SHP77 treated with DMSO at 0.1 percent for 48 hours (cell line): ENCODE results near the gene OGDHL.
A peak's percentile ranks its signal among the peaks of the same experiment; 100 is the strongest.
"Not testable (repeated sequence)": the region's sequence is repeated elsewhere in the genome, so short reads cannot be mapped to it uniquely, and the experiment has no call there.

Experiments used
- DNase-seq: peaks from one replicate; lab custom pipeline; 2025; lab: John Stamatoyannopoulos, UW

The OGDHL gene

DNA sequence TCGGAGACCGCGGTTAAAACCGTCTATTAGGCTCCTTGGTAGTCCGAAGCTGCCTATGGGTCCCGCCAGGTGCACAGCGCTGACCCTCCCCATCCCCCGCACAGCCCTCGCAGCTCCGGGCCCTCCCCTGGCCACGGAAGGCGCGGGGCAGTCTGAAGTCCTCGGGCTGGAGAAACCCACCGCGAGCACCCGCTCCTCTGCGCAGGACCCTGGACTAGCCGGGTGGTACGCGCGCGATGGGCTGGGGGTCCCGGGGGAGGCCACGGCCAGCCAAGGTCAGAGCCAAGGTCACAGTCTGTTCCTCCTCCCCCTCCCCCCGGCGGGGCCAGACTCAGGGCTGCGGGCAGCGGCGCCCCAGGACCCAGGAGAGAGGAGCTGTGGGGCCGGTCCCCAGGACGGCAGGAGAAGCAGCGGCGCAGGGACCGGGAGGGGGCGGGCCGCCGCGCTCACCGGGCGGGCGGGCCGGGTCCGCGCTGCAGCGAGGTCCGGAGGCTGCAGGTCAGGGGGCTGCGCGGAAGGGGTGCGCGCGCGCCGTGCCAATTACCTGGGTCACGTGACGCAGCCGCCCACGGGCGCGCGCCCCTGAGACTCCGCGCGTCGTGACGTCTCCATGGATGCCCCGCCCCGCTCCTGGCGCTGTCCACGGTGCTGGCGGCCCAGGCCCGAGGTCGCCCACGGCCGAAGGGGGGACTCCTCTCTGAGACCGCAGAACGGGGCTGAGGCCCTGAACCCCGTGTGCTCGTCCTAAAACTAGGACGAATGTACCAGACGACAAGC lies at the start of gene OGDHL:
Gene OGDHL, minus strand, starts transcription at position 535 of the 777 bp plus-strand sequence. CDS start 3,731 bp downstream, outside the sequence.
- peak; percentile 8 for DNase-seq

DNA sequence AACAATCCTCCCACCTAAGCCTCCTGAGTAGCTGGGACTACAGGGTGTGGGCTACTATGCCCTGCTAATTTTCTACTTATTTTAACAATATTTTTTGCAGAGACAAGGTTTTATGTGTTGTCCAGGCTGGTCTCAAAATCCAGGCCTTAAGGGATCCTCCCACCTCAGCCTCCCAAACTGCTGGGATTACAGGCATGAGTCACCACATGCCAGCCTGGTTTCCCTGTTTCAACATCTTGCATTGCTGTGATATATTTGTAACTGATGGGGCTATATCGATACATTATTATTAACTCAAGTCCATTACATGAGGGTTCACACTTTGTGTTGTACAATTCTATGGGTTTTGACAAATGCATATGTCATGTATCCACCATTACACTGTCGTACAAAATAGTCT lies 41.9 kb upstream of the OGDHL start:
- no peak for DNase-seq

DNA sequence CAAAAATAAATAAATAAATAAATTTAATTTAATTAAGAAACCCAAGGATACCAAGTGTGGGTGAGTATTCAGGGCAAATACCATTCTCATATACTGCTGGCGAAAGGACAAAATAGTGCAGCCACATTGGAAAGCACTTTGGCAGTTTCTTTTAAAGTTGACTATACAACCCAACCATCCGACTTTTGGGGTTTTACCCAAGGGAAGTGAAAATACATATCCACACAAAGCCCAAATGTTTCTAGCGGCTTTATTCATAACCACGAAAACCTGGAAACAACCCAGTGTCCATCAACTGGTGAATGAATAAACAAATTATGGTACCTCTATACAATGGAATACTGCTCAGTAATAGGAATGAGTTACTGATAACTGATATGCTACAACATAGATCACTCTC lies 36.2 kb upstream of the OGDHL start:
- DNase-seq, result no peak

DNA sequence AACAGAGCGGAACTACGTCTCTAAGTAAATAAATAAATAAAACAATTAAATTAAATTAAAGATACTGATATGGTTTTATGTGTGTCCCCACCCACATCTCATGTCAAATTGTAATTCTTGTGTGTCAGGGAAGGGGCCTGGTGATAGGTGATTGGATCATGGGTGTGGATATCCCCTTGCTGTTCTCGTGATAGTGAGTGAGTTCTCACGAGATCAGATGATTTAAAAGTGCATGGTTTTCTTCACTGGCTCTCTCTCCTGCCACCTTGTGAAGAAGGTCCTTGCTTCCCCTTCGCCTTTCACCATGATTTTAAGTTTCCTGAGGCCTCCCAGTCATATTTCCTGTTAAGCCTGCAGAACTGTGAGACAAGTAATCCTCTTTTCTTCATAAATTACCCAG lies 29.0 kb upstream of the OGDHL start:
- DNase-seq, result no peak

- DNase-seq, result no peak
Measured at GRCh38 chr10:49784681-49785080, 22.6 kb upstream of the OGDHL start.

- no peak for DNase-seq
Measured at GRCh38 chr10:49783645-49784044, 21.5 kb upstream of the OGDHL start.

GRCh38 chr10:49781247-49781646 lies 19.1 kb upstream of the OGDHL start:
- no peak for DNase-seq

DNA sequence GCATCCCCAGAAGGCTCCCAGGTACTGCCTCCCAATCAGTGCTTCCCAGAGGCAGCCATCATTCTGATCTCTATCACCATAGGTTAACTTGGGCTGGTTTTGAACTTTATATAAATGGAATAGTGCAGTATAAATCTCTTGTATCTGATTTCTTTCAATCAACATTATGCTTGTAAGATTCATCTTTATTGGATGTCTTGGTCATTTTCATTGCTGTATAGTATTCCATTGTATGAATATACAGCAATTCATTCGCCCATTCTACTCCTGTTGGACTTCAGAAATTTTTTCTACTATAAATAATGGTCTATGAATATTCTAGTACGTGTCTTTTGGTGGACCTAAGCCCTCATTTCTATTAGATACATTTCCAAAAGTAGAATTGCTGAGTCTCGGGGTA lies 16.1 kb upstream of the OGDHL start:
- DNase-seq, result no peak

DNA sequence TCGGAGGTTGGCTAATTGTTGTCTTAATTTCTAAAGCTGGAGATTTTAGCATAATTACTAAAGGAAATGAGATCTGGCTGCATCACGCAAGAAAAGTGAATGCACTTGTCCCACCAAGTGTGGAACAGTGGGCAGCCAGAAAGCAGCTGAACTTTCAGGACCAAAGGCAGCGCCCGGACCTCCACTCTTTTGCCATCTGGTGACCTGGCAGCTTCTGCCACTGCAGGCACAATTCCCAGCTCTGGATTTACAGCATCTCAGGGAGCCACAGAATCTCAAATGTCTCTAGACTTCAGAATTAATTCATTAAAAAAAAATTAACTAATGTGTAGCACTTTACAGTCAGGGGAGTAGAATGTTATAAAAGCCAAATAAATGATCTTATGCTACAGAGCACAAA lies 14.7 kb upstream of the OGDHL start:
- DNase-seq, result no peak

DNA sequence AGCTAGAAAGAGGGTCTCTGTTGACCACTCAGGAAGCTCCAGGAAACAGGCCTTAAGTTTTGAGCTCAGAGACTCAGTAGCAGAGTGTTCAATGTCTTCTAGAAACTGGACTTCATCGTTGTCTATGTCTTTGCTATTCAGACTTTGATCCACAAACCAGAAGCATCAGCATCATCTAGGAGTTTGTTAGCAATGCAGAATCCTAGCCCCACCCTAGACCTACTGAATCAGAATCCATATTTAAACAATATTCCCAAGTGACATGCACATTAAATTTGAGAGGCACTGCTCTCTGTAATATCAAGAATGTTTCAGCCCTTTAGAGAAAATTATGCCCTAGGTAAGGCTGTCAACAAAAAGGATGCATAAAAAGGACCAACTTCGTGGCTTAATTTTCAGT lies 12.9 kb upstream of the OGDHL start:
- DNase-seq, result no peak

- DNase-seq, result not testable (repeated sequence)
Measured at GRCh38 chr10:49772944-49773343, 10.8 kb upstream of the OGDHL start.

- not testable (repeated sequence) for DNase-seq
Measured at GRCh38 chr10:49771046-49771445, 8.9 kb upstream of the OGDHL start.

- DNase-seq, result no peak
Measured at GRCh38 chr10:49769692-49770091, 7.6 kb upstream of the OGDHL start.

DNA sequence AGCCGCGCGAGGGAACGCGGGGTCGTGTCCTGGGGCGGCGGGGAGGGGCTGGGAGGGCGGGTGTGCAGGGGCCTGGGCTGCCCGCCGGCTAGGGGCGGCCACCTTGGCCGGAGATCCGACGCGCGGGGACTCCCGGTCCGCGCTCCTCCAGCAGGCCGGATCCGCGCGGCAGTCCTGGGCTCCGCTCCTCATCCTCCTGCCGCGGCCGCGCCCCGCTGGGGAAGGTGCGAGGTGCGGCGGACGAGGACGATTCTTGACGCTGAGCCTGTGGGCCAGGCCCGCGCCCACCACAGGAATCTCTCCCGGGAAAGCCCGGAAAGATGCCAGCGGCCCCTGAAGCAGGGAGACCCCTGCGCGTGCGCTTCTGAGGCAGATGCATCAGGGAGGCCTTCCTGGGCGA lies 6.6 kb upstream of the OGDHL start:
- no peak for DNase-seq

- DNase-seq, result no peak
Measured at GRCh38 chr10:49768329-49768728, 6.2 kb upstream of the OGDHL start.

GRCh38 chr10:49767752-49768151 lies 5.6 kb upstream of the OGDHL start:
- DNase-seq, result no peak

DNA sequence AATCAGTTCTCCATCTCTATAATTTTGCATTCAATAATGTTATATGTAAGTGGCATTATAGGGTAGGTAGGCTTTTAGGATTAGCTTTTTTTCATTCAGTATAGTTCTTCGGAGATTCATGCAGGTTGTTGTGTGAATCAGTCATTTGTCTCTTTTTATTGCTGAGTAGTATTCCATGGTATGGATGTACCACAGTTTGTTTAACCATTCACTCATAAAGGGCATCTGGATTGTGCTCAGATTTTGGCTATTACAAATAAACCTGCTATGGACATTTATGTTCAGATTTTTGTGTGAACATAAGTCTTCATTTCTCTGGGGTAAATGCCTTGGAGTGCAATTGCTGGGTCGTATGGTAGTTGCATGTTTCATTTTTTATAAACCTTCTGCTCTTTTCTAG lies 4.4 kb upstream of the OGDHL start:
- no peak for DNase-seq

DNA sequence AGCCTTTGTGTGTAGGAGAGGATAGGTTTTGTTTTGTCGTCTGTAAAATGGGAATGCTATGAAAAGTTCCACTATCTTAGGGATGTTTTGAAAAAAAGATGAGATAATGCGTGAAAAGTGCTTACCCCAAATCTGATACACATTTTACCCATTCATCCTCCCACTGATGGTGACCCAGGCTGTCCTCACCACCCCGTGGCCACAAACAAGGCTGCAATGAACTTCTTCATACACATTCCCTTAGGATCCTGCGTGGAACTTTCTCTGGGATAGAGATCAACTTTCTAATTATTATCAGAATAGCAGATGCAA lies 399 bp upstream of the OGDHL start:
- DNase-seq, result no peak

DNA sequence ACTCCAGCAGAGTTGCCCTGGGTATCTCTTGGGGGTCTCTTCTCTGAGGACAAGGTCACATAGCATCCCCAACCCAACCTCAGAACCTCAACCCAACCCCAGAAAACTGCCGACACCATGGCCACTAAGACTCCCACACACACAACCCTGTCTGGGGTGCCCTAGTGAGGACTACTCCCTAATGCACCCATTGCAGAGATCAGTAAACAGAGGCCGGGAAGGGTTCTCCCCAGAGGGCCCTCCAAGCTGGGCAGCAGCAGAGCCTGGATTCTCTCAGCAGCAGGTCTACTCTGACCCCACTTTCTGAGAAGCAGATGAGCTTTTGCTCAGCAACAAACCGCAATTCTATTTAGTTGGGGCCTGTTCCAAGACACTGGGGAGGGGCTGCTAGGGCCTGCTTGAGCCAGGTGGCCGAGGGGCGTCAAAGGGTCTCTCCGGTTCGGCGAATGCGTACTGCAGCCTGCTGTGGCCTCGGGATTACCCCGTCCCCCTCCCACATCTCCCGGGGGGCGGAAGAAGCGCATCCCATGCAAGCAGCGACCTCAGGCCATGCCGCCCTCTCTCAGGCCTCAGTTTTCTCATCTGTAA lies 828 bp downstream of the OGDHL start:
- DNase-seq, result no peak

GRCh38 chr10:49760789-49761188 lies 1.3 kb downstream of the OGDHL start:
- DNase-seq, result no peak

GRCh38 chr10:49759787-49760551 lies 2.2 kb downstream of the OGDHL start:
- DNase-seq, result no peak

DNA sequence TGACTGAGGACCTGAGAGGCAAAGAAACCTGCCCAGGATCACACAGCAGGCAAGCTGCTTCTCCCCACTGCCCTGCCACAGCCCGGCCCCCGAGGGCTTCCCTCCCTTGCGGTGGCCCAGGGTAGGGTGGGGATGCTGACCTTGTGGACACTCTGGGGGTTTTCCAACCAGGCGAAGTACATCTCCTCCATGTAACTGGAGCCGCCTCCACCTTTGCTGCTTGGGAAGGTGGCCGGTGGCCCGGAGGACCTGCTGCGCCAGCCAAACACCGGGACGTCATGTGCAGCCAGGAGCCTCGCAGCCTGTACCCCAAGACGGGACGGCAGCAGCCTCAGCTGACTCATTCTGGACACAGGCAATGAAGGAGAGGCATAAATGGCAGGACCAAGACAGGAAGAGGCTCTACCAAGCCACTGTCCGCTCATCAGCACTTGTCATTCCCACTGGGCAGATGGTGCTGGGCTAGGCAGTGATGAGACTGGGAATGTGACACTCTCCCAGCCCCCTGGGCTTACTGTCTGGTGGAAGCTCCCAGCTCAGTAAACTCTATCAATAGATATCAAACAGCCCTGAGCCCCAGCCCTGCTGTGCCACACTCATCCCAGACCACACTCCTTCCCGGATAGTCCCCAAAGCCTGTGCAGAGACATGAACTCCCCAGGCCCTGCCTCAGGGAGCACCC lies 3.7 kb downstream of the OGDHL start:
- DNase-seq, result no peak

DNA sequence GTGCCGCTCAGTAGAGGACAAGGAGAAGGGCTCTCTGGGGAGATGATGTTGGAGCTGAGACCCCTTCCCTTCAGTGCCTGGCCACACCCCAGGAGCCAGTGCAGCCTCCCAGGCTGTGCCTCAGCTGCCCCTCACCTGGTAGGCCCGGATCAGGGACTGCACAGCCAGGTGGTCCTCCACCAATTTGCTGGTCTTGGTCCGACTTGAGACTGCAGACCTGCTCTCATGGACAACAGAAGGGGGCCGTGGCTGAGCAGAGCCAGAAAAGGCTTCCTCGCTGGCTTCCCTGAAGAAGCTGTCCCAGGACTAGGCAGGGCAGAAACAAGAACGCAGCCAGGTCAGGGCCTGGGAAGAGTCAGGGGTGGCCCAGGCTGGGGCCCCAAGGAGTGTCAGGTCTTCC lies 5.5 kb downstream of the OGDHL start:
- no peak for DNase-seq
